Keratinocyte (primary cell): ENCODE data around the gene SOCS1. TPM values are rescaled to one million over a fixed set of nuclear protein-coding genes. Genes with fewer than 3 reads are reported as not detected.

Experiments used
- DNase-seq: peaks from one replicate; pipeline ENCODE4 v3.0.0-alpha.2; 2011; ENCODE audit warnings: low read depth, missing footprints, low spot score
- FAIRE-seq: peaks from 2 replicates; lab custom pipeline; 2011; peaks lifted over from hg19 to GRCh38; lab: Jason Lieb, UNC
- H2AFZ ChIP-seq: 2 replicates; pipeline ENCODE4 v1.6.0; 2012; ENCODE audit warnings: low read length, control low read depth, inconsistent platforms; ENCODE audit not compliant: control insufficient read depth
- H3K27ac ChIP-seq: 2 replicates; pipeline ENCODE4 v1.5.1; 2011; ENCODE audit warnings: low read length; ENCODE audit not compliant: control insufficient read depth, insufficient read depth
- H3K27me3 ChIP-seq: 3 replicates; pipeline ENCODE4 v1.6.0; 2011; ENCODE audit warnings: low read length; ENCODE audit not compliant: control insufficient read depth, insufficient read depth; ENCODE audit errors: extremely low read depth
- H3K36me3 ChIP-seq, 2 experiments: 2 replicates in 1 of 2; 3 replicates in 1 of 2; pipeline ENCODE4 v1.5.1; 2011; ENCODE audit warnings: low read length in 2 of 2, mild to moderate bottlenecking in 1 of 2; ENCODE audit not compliant: control insufficient read depth in 2 of 2, insufficient read depth in 2 of 2; ENCODE audit errors: extremely low read depth in 1 of 2
- H3K4me1 ChIP-seq: 3 replicates; pipeline ENCODE4 v1.5.1; 2011; ENCODE audit warnings: low read length; ENCODE audit not compliant: control insufficient read depth, insufficient read depth; ENCODE audit errors: extremely low read depth
- H3K4me2 ChIP-seq: 3 replicates; pipeline ENCODE4 v1.6.0; 2011; ENCODE audit warnings: low read depth, low read length; ENCODE audit not compliant: control insufficient read depth, insufficient read depth; ENCODE audit errors: extremely low read depth
- H3K4me3 ChIP-seq, 3 experiments: fragments of 200-600 bp in 1 of 3; sonication (generic) in 1 of 3; 2 replicates in 2 of 3; 3 replicates in 1 of 3; pipeline ENCODE4 v1.5.1; 2011 to 2016; ENCODE audit warnings: low read length in 3 of 3, mild to moderate bottlenecking in 3 of 3, control low read depth in 2 of 3, inconsistent platforms in 1 of 3, low read depth in 1 of 3, mixed read lengths in 1 of 3, mixed run types in 1 of 3, moderate library complexity in 1 of 3; ENCODE audit not compliant: control insufficient read depth in 2 of 3, insufficient read depth in 2 of 3; ENCODE audit errors: extremely low read depth in 1 of 3
- H3K79me2 ChIP-seq: 2 replicates; pipeline ENCODE4 v1.6.0; 2012; ENCODE audit warnings: low read length; ENCODE audit not compliant: control insufficient read depth, insufficient read depth
- H3K9ac ChIP-seq: 3 replicates; pipeline ENCODE4 v1.6.0; 2011; ENCODE audit warnings: low read length; ENCODE audit not compliant: control insufficient read depth, insufficient read depth; ENCODE audit errors: extremely low read depth
- H3K9me1 ChIP-seq: 3 replicates; pipeline ENCODE4 v1.6.0; 2011; ENCODE audit warnings: low read length; ENCODE audit not compliant: control insufficient read depth, insufficient read depth; ENCODE audit errors: extremely low read depth
- H3K9me3 ChIP-seq: 2 replicates; pipeline ENCODE4 v1.5.1; 2012; ENCODE audit warnings: low read depth, low read length; ENCODE audit not compliant: control insufficient read depth
- H4K20me1 ChIP-seq: 3 replicates; pipeline ENCODE4 v1.6.0; 2011; ENCODE audit warnings: low read length; ENCODE audit not compliant: control insufficient read depth, insufficient read depth; ENCODE audit errors: extremely low read depth
- EZH2 ChIP-seq: IDR thresholded peaks from one replicate; pipeline ENCODE4 v1.6.1; 2012; ENCODE audit warnings: inconsistent platforms, mild to moderate bottlenecking, low read length, moderate library complexity
- dilution Hi-C: fragments of 300-500 bp; cut with MboI; formaldehyde crosslinking; loops from one replicate; pipeline ENCODE4 v1.7.0; 2020; ENCODE audit warnings: low sequenced_read_pairs; ENCODE audit not compliant: extremely low pct_ligation_motif_present
- polyA plus RNA-seq, 5 experiments: library from polyadenylated mRNA; depleted of rRNA in 3 of 5; stranded (reverse) in 3 of 5; stranded (forward) in 1 of 5; unstranded in 1 of 5; fragments of >200 nt; gene quantifications; 1 replicate in 1 of 5; 2 replicates in 3 of 5; 3 replicates in 1 of 5; pipeline versions ENCODE4 v1.2.1 to v1.2.3, GENCODE V29; 2011 to 2012; ENCODE audit warnings: missing spikeins in 2 of 5, low read depth in 1 of 5, low replicate concordance in 1 of 5
- TF ChIP-seq, protein P1 (sequence below), 3 experiments: IDR thresholded peaks in 1 of 3; conservative IDR thresholded peaks in 1 of 3; optimal IDR thresholded peaks in 1 of 3; 2 replicates in 2 of 3; 3 replicates in 1 of 3; pipeline versions ENCODE3 to v1.5.1; 2011; ENCODE audit warnings: low read length in 3 of 3, mild to moderate bottlenecking in 3 of 3, moderate library complexity in 2 of 3, control low read depth in 1 of 3, inconsistent platforms in 1 of 3; ENCODE audit not compliant: insufficient read depth in 2 of 3; ENCODE audit errors: extremely low read depth in 1 of 3

The SOCS1 gene
- polyA plus RNA-seq, 1 donor (not counting 4 experiments of a cell fraction or from before 2014, with no cell fraction given) = 0.98 TPM

DNA sequence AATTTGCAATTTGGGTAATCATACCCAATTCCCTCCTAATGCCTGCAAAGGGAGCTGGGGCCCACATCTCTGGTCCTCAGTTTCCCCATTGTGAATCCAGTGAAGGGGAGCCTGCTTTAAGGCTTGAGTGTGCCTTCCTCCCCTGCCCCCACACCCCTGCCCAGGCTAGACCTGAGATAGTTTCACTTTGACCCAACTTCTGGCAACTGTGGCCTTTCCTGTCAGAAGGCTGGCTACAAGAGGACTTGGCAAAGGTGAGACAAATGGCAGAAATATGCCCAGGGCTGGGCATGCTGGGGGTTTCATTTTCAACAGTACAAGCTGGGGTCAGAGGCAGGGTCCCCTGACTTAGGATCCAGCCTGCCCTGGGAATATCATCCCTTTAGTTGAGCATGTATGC, 10.0 kb downstream of the SOCS1 start:
- Histone ChIP-seq H3K4me2 (no peak overlapping the region), H3K79me2 (no peaks in the 10 kb centered on the region), H3K9me1 (no peaks in the 10 kb centered on the region), H3K4me3 (no peak overlapping the region), H3K9ac (no peak overlapping the region), H3K36me3 (no peaks in the 10 kb centered on the region), H3K4me1 (no peaks in the 10 kb centered on the region), H3K27me3 (no peaks in the 10 kb centered on the region), H2AFZ (no peak overlapping the region), H3K27ac (no peak overlapping the region), H4K20me1 (no peaks in the 10 kb centered on the region), H3K9me3 (no peaks in the 10 kb centered on the region)
- TF ChIP-seq, protein P1, sequence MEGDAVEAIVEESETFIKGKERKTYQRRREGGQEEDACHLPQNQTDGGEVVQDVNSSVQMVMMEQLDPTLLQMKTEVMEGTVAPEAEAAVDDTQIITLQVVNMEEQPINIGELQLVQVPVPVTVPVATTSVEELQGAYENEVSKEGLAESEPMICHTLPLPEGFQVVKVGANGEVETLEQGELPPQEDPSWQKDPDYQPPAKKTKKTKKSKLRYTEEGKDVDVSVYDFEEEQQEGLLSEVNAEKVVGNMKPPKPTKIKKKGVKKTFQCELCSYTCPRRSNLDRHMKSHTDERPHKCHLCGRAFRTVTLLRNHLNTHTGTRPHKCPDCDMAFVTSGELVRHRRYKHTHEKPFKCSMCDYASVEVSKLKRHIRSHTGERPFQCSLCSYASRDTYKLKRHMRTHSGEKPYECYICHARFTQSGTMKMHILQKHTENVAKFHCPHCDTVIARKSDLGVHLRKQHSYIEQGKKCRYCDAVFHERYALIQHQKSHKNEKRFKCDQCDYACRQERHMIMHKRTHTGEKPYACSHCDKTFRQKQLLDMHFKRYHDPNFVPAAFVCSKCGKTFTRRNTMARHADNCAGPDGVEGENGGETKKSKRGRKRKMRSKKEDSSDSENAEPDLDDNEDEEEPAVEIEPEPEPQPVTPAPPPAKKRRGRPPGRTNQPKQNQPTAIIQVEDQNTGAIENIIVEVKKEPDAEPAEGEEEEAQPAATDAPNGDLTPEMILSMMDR (optimal IDR thresholded peaks at IDR 0.05 in 1 of 3, IDR thresholded peaks at IDR 0.05 in 1 of 3, conservative IDR thresholded peaks at IDR 0.05 in 1 of 3; ENCODE audit: extremely low read depth in 1 of 3, insufficient read depth in 2 of 3, low read length in 3 of 3) = no peak
- no peak for TF ChIP-seq EZH2
- no peak for DNase-seq
- FAIRE-seq = no peak
- dilution Hi-C loops = no loop called here

DNA sequence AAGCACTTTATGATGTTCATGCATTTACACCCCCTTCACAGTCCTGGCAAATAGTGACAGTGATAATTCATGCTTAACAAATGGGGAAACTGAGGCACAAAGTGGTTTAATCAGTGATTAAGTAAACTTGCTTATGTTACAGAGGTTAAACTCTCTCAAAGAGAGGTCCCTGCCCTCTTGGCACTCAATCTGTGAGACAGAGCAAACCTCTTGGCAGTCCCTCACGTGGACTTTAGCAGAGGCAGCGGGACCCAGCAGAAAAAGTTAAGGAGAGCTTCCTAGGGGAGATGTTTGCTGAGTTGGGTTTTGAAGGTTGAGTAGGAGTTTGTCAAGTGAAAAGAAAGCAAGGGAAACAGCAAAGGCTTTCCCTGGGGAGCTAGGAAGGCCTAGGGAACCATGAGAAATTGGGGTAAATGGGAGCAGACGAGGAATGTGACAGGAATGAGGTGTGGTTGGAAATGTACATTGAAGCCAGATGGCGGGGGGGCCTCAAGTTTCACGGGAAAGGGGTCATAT, 10.7 kb downstream of the SOCS1 start:
- H3K4me3 ChIP-seq = no peak overlapping the region
- no peaks in the 10 kb centered on the region for H3K9me1 ChIP-seq
- no peaks in the 10 kb centered on the region for H3K9me3 ChIP-seq
- no peak overlapping the region for H3K27ac ChIP-seq
- dilution Hi-C loops = no loop called here
- H3K79me2 ChIP-seq = no peaks in the 10 kb centered on the region
- no peaks in the 10 kb centered on the region for H4K20me1 ChIP-seq
- no peaks in the 10 kb centered on the region for H3K27me3 ChIP-seq
- no peak for DNase-seq
- H3K9ac ChIP-seq = no peak overlapping the region
- H3K36me3 ChIP-seq = no peaks in the 10 kb centered on the region
- no peak overlapping the region for H2AFZ ChIP-seq
- TF ChIP-seq, protein P1 (optimal IDR thresholded peaks at IDR 0.05 in 1 of 3, IDR thresholded peaks at IDR 0.05 in 1 of 3, conservative IDR thresholded peaks at IDR 0.05 in 1 of 3; ENCODE audit: extremely low read depth in 1 of 3, insufficient read depth in 2 of 3, low read length in 3 of 3) = no peak
- TF ChIP-seq EZH2 = no peak
- no peak overlapping the region for H3K4me2 ChIP-seq
- no peaks in the 10 kb centered on the region for H3K4me1 ChIP-seq
- FAIRE-seq = no peak
